Neural cell (in vitro differentiated cells): ENCODE results near the gene AASDH. TPM values are rescaled to one million over a fixed set of nuclear protein-coding genes. Genes with fewer than 3 reads are reported as not detected.

Experiments used
- H2AFZ ChIP-seq: fragments of 200-600, 300-800 bp; sonication (generic), shearing (Covaris generic); 2 replicates; pipeline ENCODE4 v1.6.0; 2014; ENCODE audit warnings: low read depth, mild to moderate bottlenecking, antibody characterized with exemption, low read length, moderate library complexity
- H3F3A ChIP-seq: fragments of 200-600 bp; shearing (Covaris generic); 2 replicates; pipeline ENCODE4 v1.6.1; 2016; ENCODE audit warnings: mild to moderate bottlenecking, moderate library complexity, mixed read lengths, antibody characterized with exemption, low read length; ENCODE audit not compliant: insufficient read depth, poor library complexity, severe bottlenecking
- H3K27ac ChIP-seq: fragments of 200-600, 300-800 bp; sonication (generic), shearing (Covaris generic); 2 replicates; pipeline ENCODE4 v1.5.1; 2014; ENCODE audit warnings: mild to moderate bottlenecking, low read length, moderate library complexity
- H3K27me3 ChIP-seq: fragments of 300-800, 200-600 bp; sonication (generic), shearing (Covaris generic); 2 replicates; pipeline ENCODE4 v1.6.0; 2014; ENCODE audit warnings: mild to moderate bottlenecking, low read depth, low read length, moderate library complexity; ENCODE audit not compliant: insufficient read depth
- H3K36me3 ChIP-seq: fragments of 300-800, 200-600 bp; sonication (generic), shearing (Covaris generic); 2 replicates; pipeline ENCODE4 v1.5.1; 2014; ENCODE audit warnings: mild to moderate bottlenecking, antibody characterized with exemption, low read length, moderate library complexity; ENCODE audit not compliant: insufficient read depth
- H3K4me2 ChIP-seq: fragments of 300-800, 200-600 bp; sonication (generic), shearing (Covaris generic); 2 replicates; pipeline ENCODE4 v1.6.0; 2014; ENCODE audit warnings: mild to moderate bottlenecking, low read length
- H3K4me3 ChIP-seq: fragments of 300-800, 200-600 bp; sonication (generic), shearing (Covaris generic); 2 replicates; pipeline ENCODE4 v1.5.1; 2014; ENCODE audit warnings: mild to moderate bottlenecking, low read length, moderate library complexity
- H3K79me2 ChIP-seq: fragments of 200-600 bp; shearing (Covaris generic); replicated peaks from 2 replicates; pipeline ENCODE4 v1.6.0; 2014; ENCODE audit warnings: mild to moderate bottlenecking, low read length, moderate library complexity; ENCODE audit not compliant: insufficient read depth
- H3K9ac ChIP-seq: fragments of 300-800, 200-600 bp; sonication (generic), shearing (Covaris generic); 2 replicates; pipeline ENCODE4 v1.6.1; 2016; ENCODE audit warnings: mild to moderate bottlenecking, low read length, mixed read lengths
- H3K9me2 ChIP-seq: fragments of 200-600 bp; shearing (Covaris generic); 2 replicates; pipeline ENCODE4 v1.6.1; 2016; ENCODE audit warnings: mild to moderate bottlenecking, low read length, mixed read lengths; ENCODE audit not compliant: insufficient read depth
- H3K9me3 ChIP-seq: fragments of 200-600, 300-800 bp; sonication (generic), shearing (Covaris generic); 2 replicates; pipeline ENCODE4 v1.6.1; 2016; ENCODE audit warnings: mild to moderate bottlenecking, mixed run types, low read length, moderate library complexity, mixed read lengths
- H4K20me1 ChIP-seq: fragments of 200-600 bp; shearing (Covaris generic); 2 replicates; pipeline ENCODE4 v1.6.1; 2016; ENCODE audit warnings: mild to moderate bottlenecking, mixed run types; ENCODE audit not compliant: insufficient read depth
- CTCF ChIP-seq: fragments of 450-650 bp; IDR thresholded peaks from 2 replicates; pipeline ENCODE4 v1.5.1; 2014; ENCODE audit warnings: antibody characterized with exemption, mild to moderate bottlenecking, moderate library complexity; ENCODE audit not compliant: poor library complexity, severe bottlenecking
- EP300 ChIP-seq: fragments of 450-650 bp; conservative IDR thresholded peaks from 2 replicates; pipeline ENCODE4 v1.6.1; 2014; ENCODE audit warnings: antibody characterized with exemption, mild to moderate bottlenecking, moderate library complexity; ENCODE audit not compliant: poor library complexity, severe bottlenecking
- EZH2 ChIP-seq: fragments of 200-600, 300-800 bp; shearing (Covaris generic), sonication (generic); IDR thresholded peaks from 2 replicates; pipeline ENCODE4 v1.6.1; 2014; ENCODE audit warnings: antibody characterized with exemption, low read length, borderline replicate concordance, mild to moderate bottlenecking; ENCODE audit not compliant: insufficient read depth, poor library complexity, severe bottlenecking
- MXI1 ChIP-seq: fragments of 450-650 bp; conservative IDR thresholded peaks from 2 replicates; pipeline ENCODE4 v1.6.1; 2014; ENCODE audit warnings: antibody characterized with exemption, mild to moderate bottlenecking; ENCODE audit not compliant: poor library complexity, severe bottlenecking
- POLR2AphosphoS5 ChIP-seq: IDR thresholded peaks from 2 replicates; pipeline ENCODE4 v1.6.1; 2012
- RAD21 ChIP-seq: fragments of 450-650 bp; conservative IDR thresholded peaks from 2 replicates; pipeline ENCODE4 v1.6.1; 2014; ENCODE audit warnings: antibody characterized with exemption, mild to moderate bottlenecking, moderate library complexity
- REST ChIP-seq: IDR thresholded peaks from 2 replicates; pipeline ENCODE4 v1.6.1; 2012; ENCODE audit warnings: borderline replicate concordance
- SMC3 ChIP-seq: fragments of 450-650 bp; conservative IDR thresholded peaks from 2 replicates; pipeline ENCODE4 v1.6.1; 2014; ENCODE audit warnings: antibody characterized with exemption, mild to moderate bottlenecking, moderate library complexity; ENCODE audit not compliant: poor library complexity
- TAF1 ChIP-seq: IDR thresholded peaks from 2 replicates; pipeline ENCODE4 v1.6.1; 2012; ENCODE audit warnings: low read depth
- polyA minus RNA-seq: library from RNA; depleted of rRNA, polyadenylated mRNA; stranded (reverse); fragments of >200 nt; gene quantifications from 2 replicates; pipeline ENCODE4 v1.2.3, GENCODE V29; 2014
- polyA plus RNA-seq: library from polyadenylated mRNA; depleted of rRNA; stranded (reverse); fragments of >200 nt; gene quantifications from 2 replicates; pipeline ENCODE4 v1.2.3, GENCODE V29; 2014

AASDH gene
- polyA plus RNA-seq (21.6 and 21.8 TPM in 2 replicates), polyA minus RNA-seq (36.8 and 41.2 TPM in 2 replicates)

GRCh38 chr4:56387023-56388001 lies at the start of gene AASDH:
TSS of gene AASDH (minus strand) at chr4:56387491. CDS start at chr4:56384299, 3,192 bp downstream.
- Histone ChIP-seq H3K9me3 (no peaks in the 10 kb centered on the region), H4K20me1 (no peaks in the 10 kb centered on the region), H2AFZ (peak within 1 kb of the TSS; percentile 87), H3K27ac (peak within 1 kb of the TSS; percentile 98), H3K4me3 (peak within 1 kb of the TSS; percentile 75), H3F3A (peaks cover 3% of the 10 kb centered on the region), H3K9ac (peak within 1 kb of the TSS; percentile 90), H3K79me2 (peaks cover 38% of the 10 kb centered on the region), H3K36me3 (no peaks in the 10 kb centered on the region), H3K27me3 (no peaks in the 10 kb centered on the region), H3K9me2 (no peaks in the 10 kb centered on the region), H3K4me2 (peak within 1 kb of the TSS; percentile 96)
- TF ChIP-seq SMC3: peak; percentile 71
- peak; percentile 66 for TF ChIP-seq REST
- peak; percentile 32 for TF ChIP-seq CTCF
- peak; percentile 59 for TF ChIP-seq RAD21
- peak; percentile 95 for TF ChIP-seq POLR2AphosphoS5
- peak; percentile 93 for TF ChIP-seq TAF1
- peak; percentile 80 for TF ChIP-seq EP300
- peak; percentile 98 for TF ChIP-seq MXI1
- no peak for TF ChIP-seq EZH2

GRCh38 chr4:56435140-56435926 lies 48.0 kb upstream of the AASDH start, which contains the start of gene PPAT:
TSS of gene PPAT (minus strand) at chr4:56435615. CDS start at chr4:56435477, 138 bp downstream.
- Histone ChIP-seq H3K36me3 (no peaks in the 10 kb centered on the region), H2AFZ (peak within 1 kb of the TSS; percentile 58), H3K79me2 (peaks cover 45% of the 10 kb centered on the region), H3K4me2 (peak within 1 kb of the TSS; percentile 55), H3K9ac (peak within 1 kb of the TSS; percentile 55), H3K4me3 (peak within 1 kb of the TSS; percentile 82), H3K9me3 (no peaks in the 10 kb centered on the region), H3F3A (peaks cover 3% of the 10 kb centered on the region), H3K27ac (peak within 1 kb of the TSS; percentile 57), H4K20me1 (no peaks in the 10 kb centered on the region), H3K27me3 (no peaks in the 10 kb centered on the region), H3K9me2 (no peaks in the 10 kb centered on the region)
- no peak for TF ChIP-seq REST
- TF ChIP-seq RAD21: no peak
- TF ChIP-seq POLR2AphosphoS5: peak; percentile 70
- peak; percentile 99 for TF ChIP-seq MXI1
- no peak for TF ChIP-seq TAF1
- peak; percentile 51 for TF ChIP-seq EP300
- peak; percentile 41 for TF ChIP-seq CTCF
- peak; percentile 49 for TF ChIP-seq SMC3
- TF ChIP-seq EZH2: no peak
